GM18502 (cell line): ENCODE results near the gene PDK2.

ENCODE experiments used
- ATAC-seq: cut with Tn5 transposase; IDR thresholded peaks from one replicate; pipeline ENCODE4 v1.9.1; 2021; ENCODE audit warnings: mild to moderate bottlenecking; ENCODE audit not compliant: unreplicated experiment, poor library complexity

The PDK2 gene

DNA sequence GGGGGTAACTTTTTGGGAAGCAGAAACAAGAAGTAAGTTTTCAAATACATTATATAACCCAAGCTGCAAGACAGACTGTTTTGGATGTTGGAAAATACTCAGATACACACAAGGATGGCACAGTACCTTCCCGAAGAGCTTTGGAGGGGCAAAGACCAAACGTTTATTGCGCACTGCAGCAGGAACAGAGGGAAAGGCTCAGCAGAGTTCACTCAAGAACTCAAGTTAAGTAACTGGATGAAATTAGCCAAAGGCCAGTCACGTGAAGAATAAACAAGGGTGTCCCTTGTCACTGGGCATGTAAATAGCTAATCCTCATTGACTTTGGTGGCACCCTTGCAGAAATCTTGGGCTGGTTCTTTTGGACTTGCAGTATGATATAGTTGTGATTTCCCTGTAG, 2.8 kb downstream of the PDK2 start:
- ATAC-seq = no peak

- ATAC-seq = no peak
Measured at GRCh38 chr17:50098583-50098982, 3.4 kb downstream of the PDK2 start.

- ATAC-seq = no peak
Measured at GRCh38 chr17:50099003-50099402, 3.9 kb downstream of the PDK2 start.

DNA sequence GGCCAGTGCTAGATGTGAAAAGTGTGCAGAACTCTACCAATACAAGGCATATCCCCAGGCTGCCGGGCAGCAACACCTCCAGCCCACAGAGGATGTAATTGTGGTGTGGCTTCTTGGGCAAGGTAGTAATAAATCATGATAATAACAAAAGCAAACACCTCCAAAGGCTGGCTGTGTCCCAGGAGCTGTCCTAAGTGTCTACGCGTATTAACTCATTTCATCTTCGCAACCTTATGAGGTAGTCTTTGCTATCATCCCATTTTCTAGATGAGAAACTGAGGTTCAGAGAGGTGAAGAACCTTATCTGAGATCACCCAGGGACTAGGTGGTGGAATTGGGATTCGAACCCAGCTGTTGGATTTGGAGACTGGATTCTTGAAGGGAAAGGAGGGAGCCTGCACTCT, 5.3 kb downstream of the PDK2 start:
- ATAC-seq = no peak

DNA sequence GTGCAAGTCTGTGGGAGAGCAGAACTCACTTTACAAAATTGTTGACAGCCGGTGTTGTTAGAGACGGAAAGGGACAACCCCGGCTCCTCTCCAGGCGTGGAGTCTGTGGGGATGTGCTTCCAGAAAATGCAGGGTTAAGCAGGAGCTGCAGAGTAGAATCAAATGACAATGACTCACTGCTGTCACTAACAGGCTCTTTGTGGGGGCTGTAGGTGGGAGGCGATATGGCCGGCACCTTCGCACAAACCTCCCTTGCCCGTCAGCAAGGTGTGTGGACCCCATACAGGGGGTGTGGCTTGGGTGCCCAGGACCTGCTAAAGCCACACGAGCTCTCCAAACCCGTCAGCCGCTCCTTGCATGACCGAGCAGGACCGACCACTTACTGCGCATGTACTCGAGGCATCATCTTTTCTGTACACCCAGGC, 5.8 kb downstream of the PDK2 start:
- ATAC-seq = no peak

DNA sequence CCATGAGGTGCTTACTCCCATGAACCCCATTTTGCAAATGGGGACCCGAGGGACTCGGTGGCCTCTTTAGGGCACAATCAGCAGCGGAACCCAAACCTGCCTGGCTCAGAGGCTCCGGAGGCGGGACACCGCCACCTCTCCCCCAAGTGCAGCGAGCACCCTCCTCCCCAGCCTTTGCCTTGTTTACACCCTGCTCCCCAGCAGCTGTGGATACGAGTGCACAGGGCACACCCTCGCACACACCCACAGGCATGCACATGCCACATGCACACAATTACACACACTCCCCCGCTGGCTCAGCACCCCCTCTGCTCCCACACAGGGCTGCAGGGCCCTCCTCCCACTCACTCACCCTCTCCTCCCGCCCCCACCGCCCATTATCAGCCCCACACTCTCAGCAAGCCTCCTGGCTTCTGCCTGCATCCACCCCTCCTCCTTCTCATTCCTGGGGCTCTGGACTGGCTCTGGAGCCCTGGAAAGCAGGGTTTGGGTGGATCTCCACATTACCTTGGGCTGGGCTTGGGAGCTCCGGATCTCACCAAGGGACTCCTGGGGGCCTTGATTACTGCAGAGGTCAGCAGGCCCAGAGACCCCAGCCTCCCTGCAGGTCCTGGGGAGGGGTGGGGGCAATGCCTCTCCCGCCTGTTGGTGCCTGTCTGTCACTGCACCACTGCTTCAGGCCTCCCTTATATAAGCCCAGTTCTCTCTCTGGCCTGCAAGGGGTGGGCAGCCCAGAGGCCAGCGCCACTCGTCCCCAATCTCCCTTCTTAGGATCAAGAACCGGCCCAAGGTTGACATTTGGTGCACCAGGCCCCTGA, 6.4 kb downstream of the PDK2 start:
- ATAC-seq = no peak

DNA sequence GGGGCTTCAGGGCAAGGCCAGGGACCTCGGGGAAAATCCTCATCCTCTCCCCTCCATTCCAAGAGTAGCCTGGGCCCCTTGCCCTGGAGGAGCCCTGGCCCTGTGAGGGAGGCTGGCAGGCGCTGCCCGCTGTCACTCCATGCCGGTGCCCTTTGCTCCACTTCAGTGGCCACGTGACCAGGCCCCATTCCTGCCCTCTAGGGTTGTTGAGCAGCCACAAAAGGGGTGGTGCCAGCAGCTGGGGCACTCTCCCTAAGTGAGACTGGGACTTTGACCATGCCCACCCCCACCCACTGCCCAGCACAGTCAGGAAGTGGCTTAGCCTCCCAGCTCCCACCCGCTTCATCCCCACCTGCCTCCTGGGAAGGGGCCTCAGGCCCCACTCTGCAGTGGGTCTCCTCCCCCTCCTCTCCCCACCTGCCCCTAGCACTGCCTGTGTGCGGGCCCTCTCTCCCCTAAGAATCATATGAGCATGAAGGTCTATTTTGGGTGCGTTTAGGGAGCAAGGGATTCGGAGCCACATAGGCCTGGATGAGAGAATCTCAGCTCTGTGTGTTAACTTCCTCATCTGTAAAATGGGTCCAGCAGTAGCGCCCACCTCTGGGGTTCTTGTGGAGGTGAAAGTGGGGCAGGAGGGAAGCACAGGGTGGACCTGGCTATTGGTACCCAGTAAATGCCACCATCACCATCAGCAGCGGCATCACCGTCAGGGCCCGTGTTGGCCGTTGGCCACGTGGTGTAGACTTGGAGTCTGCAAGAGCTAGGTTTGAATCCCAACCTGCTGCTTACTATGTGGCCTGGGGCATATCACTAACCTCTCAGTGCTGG, 7.2 kb downstream of the PDK2 start:
- no peak for ATAC-seq

DNA sequence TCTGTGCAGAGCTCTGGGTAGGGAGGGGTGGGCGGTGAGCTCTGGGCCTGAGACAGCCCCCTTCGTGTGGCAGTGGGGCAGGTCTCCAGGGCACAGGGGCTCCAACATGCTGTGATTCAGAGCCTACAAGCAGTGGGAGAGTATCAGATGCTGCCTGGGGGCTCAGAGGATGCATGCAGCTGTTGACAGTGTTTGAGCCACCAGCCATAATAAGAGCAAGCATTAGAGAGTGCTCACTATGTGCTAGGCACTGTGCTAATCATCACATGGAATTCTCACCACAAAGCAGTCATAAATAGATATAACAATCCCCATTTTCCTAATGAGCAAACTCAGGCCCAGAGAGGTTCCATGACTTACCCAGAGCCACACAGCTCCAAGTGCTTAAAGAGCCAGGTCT, 8.1 kb downstream of the PDK2 start:
- ATAC-seq = no peak

GRCh38 chr17:50103941-50104340, 8.8 kb downstream of the PDK2 start:
- ATAC-seq = no peak

DNA sequence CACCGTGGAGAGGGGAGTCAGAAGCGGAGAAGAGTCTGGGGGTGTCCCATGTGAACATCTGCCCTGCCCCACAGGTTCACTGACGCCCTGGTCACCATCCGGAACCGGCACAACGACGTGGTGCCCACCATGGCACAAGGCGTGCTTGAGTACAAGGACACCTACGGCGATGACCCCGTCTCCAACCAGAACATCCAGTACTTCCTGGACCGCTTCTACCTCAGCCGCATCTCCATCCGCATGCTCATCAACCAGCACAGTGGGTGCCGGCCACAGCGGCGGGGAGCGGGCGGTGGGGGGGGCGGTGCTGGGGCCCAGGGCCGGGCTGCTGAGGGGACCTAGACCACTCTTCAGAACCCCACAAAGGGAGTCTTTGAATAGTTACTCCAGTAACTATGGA, 10.7 kb downstream of the PDK2 start:
- no peak for ATAC-seq

DNA sequence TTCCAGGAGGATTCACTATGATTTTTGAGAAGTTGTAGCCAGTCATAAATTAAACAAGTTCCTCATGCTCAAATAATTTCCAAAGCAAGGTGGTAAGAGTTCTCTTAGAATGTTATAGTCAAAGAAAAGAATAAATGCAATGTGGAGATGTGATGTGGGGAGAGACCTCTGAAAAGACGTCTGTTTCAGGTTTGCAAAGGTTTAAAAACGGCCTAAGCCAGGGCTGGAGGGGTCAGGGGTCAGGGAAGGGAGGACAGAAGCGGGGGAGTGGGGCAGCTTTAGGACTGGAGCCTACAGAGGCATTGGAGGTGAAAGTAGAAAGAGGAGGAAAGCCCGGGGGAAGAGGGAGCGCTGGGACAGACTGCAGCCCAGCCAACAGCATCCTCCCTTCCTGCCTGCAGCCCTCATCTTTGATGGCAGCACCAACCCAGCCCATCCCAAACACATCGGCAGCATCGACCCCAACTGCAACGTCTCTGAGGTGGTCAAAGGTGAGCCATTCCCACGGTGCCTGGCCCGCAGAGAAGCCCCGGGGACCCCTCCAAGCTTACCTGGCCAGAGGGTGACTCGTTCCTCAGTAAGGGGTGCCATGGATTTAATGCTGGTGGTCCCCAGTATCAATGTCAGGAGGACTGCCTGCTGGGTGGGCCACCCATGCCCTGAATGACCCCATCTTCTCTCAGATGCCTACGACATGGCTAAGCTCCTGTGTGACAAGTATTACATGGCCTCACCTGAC, 11.4 kb downstream of the PDK2 start:
- no peak for ATAC-seq

- ATAC-seq = no peak
Measured at GRCh38 chr17:50107790-50108414, 12.8 kb downstream of the PDK2 start.

DNA sequence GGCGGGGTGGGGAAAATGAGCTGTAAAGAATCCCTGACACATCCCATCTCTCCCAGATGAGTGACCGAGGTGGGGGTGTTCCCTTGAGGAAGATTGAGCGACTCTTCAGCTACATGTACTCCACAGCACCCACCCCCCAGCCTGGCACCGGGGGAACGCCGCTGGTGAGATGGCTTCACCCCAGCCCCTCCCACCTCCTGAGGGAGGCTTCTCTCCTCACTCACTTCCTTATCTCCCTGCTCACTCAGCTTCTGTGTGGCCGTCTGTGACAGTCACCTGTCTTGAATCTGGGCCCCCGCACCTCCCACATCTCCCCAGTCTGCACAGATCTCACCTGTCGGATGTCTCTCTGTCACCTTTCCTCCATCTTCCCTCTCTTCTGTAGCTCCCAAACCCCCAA, 13.4 kb downstream of the PDK2 start:
- no peak for ATAC-seq

GRCh38 chr17:50109207-50109606, 14.1 kb downstream of the PDK2 start:
- no peak for ATAC-seq

DNA sequence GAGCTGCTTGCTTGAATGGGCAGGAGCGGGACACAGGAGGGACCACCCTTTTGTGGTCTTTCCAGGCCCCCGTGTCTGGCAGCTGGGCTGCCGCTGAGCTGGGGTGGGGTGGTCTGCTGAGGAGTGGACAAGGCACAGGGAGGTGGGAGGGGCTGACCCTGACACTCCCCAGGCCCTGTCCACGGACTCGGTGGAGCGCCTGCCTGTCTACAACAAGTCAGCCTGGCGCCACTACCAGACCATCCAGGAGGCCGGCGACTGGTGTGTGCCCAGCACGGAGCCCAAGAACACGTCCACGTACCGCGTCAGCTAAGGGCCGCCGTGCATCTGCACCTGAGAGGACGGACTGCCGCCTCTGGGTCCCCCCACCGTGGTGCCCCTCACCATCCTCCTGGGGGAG, 14.6 kb downstream of the PDK2 start:
- no peak for ATAC-seq

GRCh38 chr17:50110591-50111349, 15.6 kb downstream of the PDK2 start:
- no peak for ATAC-seq

GRCh38 chr17:50111673-50112655, 16.8 kb downstream of the PDK2 start:
- no peak for ATAC-seq

GRCh38 chr17:50112694-50113093, 17.5 kb downstream of the PDK2 start:
- no peak for ATAC-seq
